CD4-positive, CD25-positive, alpha-beta regulatory T cell (primary cell): ENCODE measurements around the gene ZBTB37. TPM values are rescaled to one million over a fixed set of nuclear protein-coding genes. Genes with fewer than 3 reads are reported as not detected.
"Not testable (repeated sequence)": the region's sequence is repeated elsewhere in the genome, so short reads cannot be mapped to it uniquely, and the experiment has no call there.

Source experiments
- ATAC-seq, 2 donors: fragments of 150-1000 bp; cut with Tn5 transposase; one replicate each; pipeline ENCODE4 v1.10.0; 2021; ENCODE audit warnings: low read depth in 2 of 2, moderate number of reproducible peaks in 2 of 2, moderate library complexity in 1 of 2
- DNase-seq, 3 donors: peaks; one replicate each; pipeline versions ENCODE4 v3.0.0 to v3.0.0-alpha.2; 2012 to 2022; ENCODE audit warnings: mixed read lengths in 1 of 3
- H3K27ac ChIP-seq: one replicate; pipeline ENCODE4 v1.7.0; 2013; ENCODE audit warnings: mild to moderate bottlenecking, low read length; ENCODE audit not compliant: insufficient read depth, poor library complexity, severe bottlenecking
- H3K27me3 ChIP-seq: one replicate; pipeline ENCODE4 v1.7.0; 2013; ENCODE audit warnings: low read length; ENCODE audit not compliant: control insufficient read depth, insufficient read depth
- H3K36me3 ChIP-seq: one replicate; pipeline ENCODE4 v1.7.0; 2013; ENCODE audit warnings: mild to moderate bottlenecking, low read length, moderate library complexity; ENCODE audit not compliant: control insufficient read depth, insufficient read depth
- H3K4me1 ChIP-seq: 2 replicates; pipeline ENCODE4 v1.7.0; 2013; ENCODE audit warnings: mild to moderate bottlenecking, low read length; ENCODE audit not compliant: insufficient read depth, control insufficient read depth, poor library complexity, severe bottlenecking
- H3K4me3 ChIP-seq: one replicate; pipeline ENCODE4 v1.7.0; 2013; ENCODE audit warnings: low read depth, mild to moderate bottlenecking, low read length, moderate library complexity
- H3K9me3 ChIP-seq, 2 experiments: 1 replicate in 1 of 2; 2 replicates in 1 of 2; pipeline ENCODE4 v1.7.0; 2013; ENCODE audit warnings: low read length in 2 of 2, mild to moderate bottlenecking in 1 of 2, moderate library complexity in 1 of 2; ENCODE audit not compliant: control insufficient read depth in 2 of 2
- H3K27ac Mint-ChIP-seq, 3 donors: one replicate each; pipeline ENCODE4 v1.8.0; 2020 to 2022; ENCODE audit warnings: mild to moderate bottlenecking in 3 of 3, mixed read lengths in 3 of 3, moderate library complexity in 2 of 3
- H3K27me3 Mint-ChIP-seq: one replicate; pipeline ENCODE4 v1.8.0; 2022; ENCODE audit warnings: mild to moderate bottlenecking, mixed read lengths
- H3K36me3 Mint-ChIP-seq: one replicate; pipeline ENCODE4 v1.8.0; 2020; ENCODE audit warnings: mixed read lengths
- H3K4me1 Mint-ChIP-seq, 4 donors: one replicate each; pipeline ENCODE4 v1.8.0; 2020 to 2022; ENCODE audit warnings: mixed read lengths in 4 of 4, mild to moderate bottlenecking in 1 of 4
- H3K4me3 Mint-ChIP-seq, 4 donors: one replicate each; pipeline ENCODE4 v1.8.0; 2020 to 2022; ENCODE audit warnings: mild to moderate bottlenecking in 4 of 4, mixed read lengths in 4 of 4, moderate library complexity in 3 of 4
- H3K9me3 Mint-ChIP-seq, 7 donors: one replicate each; pipeline ENCODE4 v1.8.0; 2020 to 2022; ENCODE audit warnings: mixed read lengths in 7 of 7, mild to moderate bottlenecking in 3 of 7, moderate library complexity in 2 of 7
- polyA plus RNA-seq, 4 donors: library from polyadenylated mRNA; unstranded; fragments of 300-500 nt; fragmentation: Illumina TruSeq; gene quantifications; one replicate each; pipeline ENCODE4 v1.2.3, GENCODE V29; 2021
- total RNA-seq: library from RNA; stranded (reverse); gene quantifications from one replicate; pipeline ENCODE4 v1.2.3, GENCODE V29; 2022

The ZBTB37 gene
- total and polyA plus RNA-seq, 5 donors from 2014 or later = 0.78 to 20.3 (median 1.1) TPM

GRCh38 chr1:173878251-173878650 lies 10.1 kb downstream of the ZBTB37 start:
- Mint-ChIP-seq H3K9me3 (no peaks in the 10 kb centered on the region), H3K4me3 (no peak overlapping the region), H3K27ac (peak overlapping the region in 2 of 3 donors; percentile 37 to 43), H3K27me3 (no peaks in the 10 kb centered on the region), H3K36me3 (peaks cover 37% of the 10 kb centered on the region), H3K4me1 (peaks cover 5 to 12% (median 8%) of the 10 kb centered on the region in 4 donors)
- ATAC-seq = no peak
- H3K27ac ChIP-seq = no peak overlapping the region
- H3K9me3 ChIP-seq = no peaks in the 10 kb centered on the region
- no peaks in the 10 kb centered on the region for H3K27me3 ChIP-seq
- H3K4me1 ChIP-seq = peaks cover 2% of the 10 kb centered on the region
- peaks cover 44% of the 10 kb centered on the region for H3K36me3 ChIP-seq
- no peak overlapping the region for H3K4me3 ChIP-seq
- no peak for DNase-seq

- not testable (repeated sequence) for H3K4me1 Mint-ChIP-seq, DNase-seq, H3K4me3 ChIP-seq, H3K4me3 Mint-ChIP-seq, H3K27ac ChIP-seq, H3K27me3 Mint-ChIP-seq, H3K9me3 Mint-ChIP-seq, H3K27me3 ChIP-seq, H3K9me3 ChIP-seq, H3K27ac Mint-ChIP-seq, H3K4me1 ChIP-seq, ATAC-seq
- peaks cover 36% of the 10 kb centered on the region for H3K36me3 Mint-ChIP-seq
- H3K36me3 ChIP-seq = peaks cover 40% of the 10 kb centered on the region
These were observed 12.9 kb downstream of the ZBTB37 start for GRCh38 chr1:173881117-173881516.

- H3K4me1 Mint-ChIP-seq = peaks cover 10 to 30% (median 15%) of the 10 kb centered on the region in 4 donors
- no peaks in the 10 kb centered on the region for H3K27me3 Mint-ChIP-seq
- H3K36me3 Mint-ChIP-seq = peaks cover 45% of the 10 kb centered on the region
- H3K36me3 ChIP-seq = peaks cover 32% of the 10 kb centered on the region
- no peaks in the 10 kb centered on the region for H3K27me3 ChIP-seq
- H3K4me3 ChIP-seq = no peak overlapping the region
- H3K9me3 ChIP-seq = no peaks in the 10 kb centered on the region
- no peak overlapping the region for H3K27ac Mint-ChIP-seq
- no peak for DNase-seq
- no peak for ATAC-seq
- H3K4me3 Mint-ChIP-seq = no peak overlapping the region
- no peaks in the 10 kb centered on the region for H3K4me1 ChIP-seq
- H3K27ac ChIP-seq = no peak overlapping the region
- H3K9me3 Mint-ChIP-seq = no peaks in the 10 kb centered on the region
These were observed 16.5 kb downstream of the ZBTB37 start for GRCh38 chr1:173884701-173885100.

GRCh38 chr1:173886746-173887611 lies 18.8 kb downstream of the ZBTB37 start:
- H3K36me3 Mint-ChIP-seq = peaks cover 51% of the 10 kb centered on the region

GRCh38 chr1:173887627-173888026 lies 19.4 kb downstream of the ZBTB37 start:
- DNase-seq (no peak), ATAC-seq (no peak)
- H3K36me3 ChIP-seq = peaks cover 34% of the 10 kb centered on the region
- no peaks in the 10 kb centered on the region for H3K27me3 ChIP-seq
- H3K9me3 Mint-ChIP-seq = no peaks in the 10 kb centered on the region
- H3K27ac ChIP-seq = no peak overlapping the region
- no peak overlapping the region for H3K4me3 ChIP-seq
- H3K9me3 ChIP-seq = no peaks in the 10 kb centered on the region
- H3K27ac Mint-ChIP-seq = peak overlapping the region in 2 of 3 donors; percentile 0 to 38
- no peak overlapping the region for H3K4me3 Mint-ChIP-seq
- no peaks in the 10 kb centered on the region for H3K27me3 Mint-ChIP-seq
- H3K36me3 Mint-ChIP-seq = peaks cover 55% of the 10 kb centered on the region
- H3K4me1 Mint-ChIP-seq = peaks cover 12 to 37% (median 25%) of the 10 kb centered on the region in 4 donors
- no peaks in the 10 kb centered on the region for H3K4me1 ChIP-seq

More at GRCh38 chr1:173886746-173887611, 18.8 kb downstream of the ZBTB37 start:
- Mint-ChIP-seq H3K4me3 (no peak overlapping the region), H3K27me3 (no peaks in the 10 kb centered on the region), H3K9me3 (no peaks in the 10 kb centered on the region), H3K4me1 (peaks cover 9 to 36% (median 25%) of the 10 kb centered on the region in 4 donors), H3K27ac (peak overlapping the region in 1 of 3 donors; percentile 0)
- DNase-seq = no peak
- no peak for ATAC-seq
- Histone ChIP-seq H3K4me3 (no peak overlapping the region), H3K27ac (no peak overlapping the region), H3K4me1 (no peaks in the 10 kb centered on the region), H3K27me3 (no peaks in the 10 kb centered on the region), H3K9me3 (no peaks in the 10 kb centered on the region), H3K36me3 (peaks cover 34% of the 10 kb centered on the region)

- Mint-ChIP-seq H3K27me3 (no peaks in the 10 kb centered on the region), H3K4me1 (peaks cover 12 to 39% (median 25%) of the 10 kb centered on the region in 4 donors), H3K9me3 (no peaks in the 10 kb centered on the region), H3K27ac (peak overlapping the region in 1 of 3 donors; percentile 22), H3K36me3 (peaks cover 57% of the 10 kb centered on the region), H3K4me3 (no peak overlapping the region)
- H3K36me3 ChIP-seq = peaks cover 33% of the 10 kb centered on the region
- H3K27ac ChIP-seq = no peak overlapping the region
- H3K9me3 ChIP-seq = no peaks in the 10 kb centered on the region
- no peak overlapping the region for H3K4me3 ChIP-seq
- no peaks in the 10 kb centered on the region for H3K27me3 ChIP-seq
- DNase-seq (no peak), ATAC-seq (no peak)
- H3K4me1 ChIP-seq = no peaks in the 10 kb centered on the region
These were observed 20.6 kb downstream of the ZBTB37 start for GRCh38 chr1:173888749-173889148.

- H3K36me3 Mint-ChIP-seq = peaks cover 63% of the 10 kb centered on the region
These were observed 21.7 kb downstream of the ZBTB37 start for GRCh38 chr1:173889885-173890284.

GRCh38 chr1:173893611-173894010 lies 25.4 kb downstream of the ZBTB37 start:
- peaks cover 8% of the 10 kb centered on the region for H3K36me3 ChIP-seq
- H3K36me3 Mint-ChIP-seq = peaks cover 39% of the 10 kb centered on the region

More at GRCh38 chr1:173889885-173890284, 21.7 kb downstream of the ZBTB37 start:
- Histone ChIP-seq H3K27ac (no peak overlapping the region), H3K36me3 (peaks cover 35% of the 10 kb centered on the region), H3K4me1 (no peaks in the 10 kb centered on the region), H3K27me3 (no peaks in the 10 kb centered on the region), H3K4me3 (no peak overlapping the region), H3K9me3 (no peaks in the 10 kb centered on the region)
- Mint-ChIP-seq H3K4me1 (peaks cover 16 to 45% (median 25%) of the 10 kb centered on the region in 4 donors), H3K27ac (no peak overlapping the region), H3K4me3 (no peak overlapping the region), H3K27me3 (no peaks in the 10 kb centered on the region), H3K9me3 (no peaks in the 10 kb centered on the region)
- DNase-seq = no peak
- no peak for ATAC-seq

More at GRCh38 chr1:173893611-173894010, 25.4 kb downstream of the ZBTB37 start:
- no peak overlapping the region for H3K4me3 Mint-ChIP-seq
- DNase-seq (no peak), ATAC-seq (no peak)
- H3K27ac Mint-ChIP-seq = no peak overlapping the region
- peaks cover 9 to 24% (median 16%) of the 10 kb centered on the region in 4 donors for H3K4me1 Mint-ChIP-seq
- H3K4me1 ChIP-seq = no peaks in the 10 kb centered on the region
- no peaks in the 10 kb centered on the region for H3K27me3 Mint-ChIP-seq
- no peaks in the 10 kb centered on the region for H3K9me3 ChIP-seq
- H3K4me3 ChIP-seq = no peak overlapping the region
- no peak overlapping the region for H3K27ac ChIP-seq
- no peaks in the 10 kb centered on the region for H3K9me3 Mint-ChIP-seq
- H3K27me3 ChIP-seq = no peaks in the 10 kb centered on the region
